GM19324 (cell line): ENCODE data around the gene SPSB2.
"Not testable (repeated sequence)": the region's sequence is repeated elsewhere in the genome, so short reads cannot be mapped to it uniquely, and the experiment has no call there.

Experiments used
- ATAC-seq: cut with Tn5 transposase; IDR thresholded peaks from one replicate; pipeline ENCODE4 v1.9.1; 2021; ENCODE audit warnings: mild to moderate bottlenecking, moderate library complexity; ENCODE audit not compliant: unreplicated experiment, low FRiP score

Gene SPSB2

DNA sequence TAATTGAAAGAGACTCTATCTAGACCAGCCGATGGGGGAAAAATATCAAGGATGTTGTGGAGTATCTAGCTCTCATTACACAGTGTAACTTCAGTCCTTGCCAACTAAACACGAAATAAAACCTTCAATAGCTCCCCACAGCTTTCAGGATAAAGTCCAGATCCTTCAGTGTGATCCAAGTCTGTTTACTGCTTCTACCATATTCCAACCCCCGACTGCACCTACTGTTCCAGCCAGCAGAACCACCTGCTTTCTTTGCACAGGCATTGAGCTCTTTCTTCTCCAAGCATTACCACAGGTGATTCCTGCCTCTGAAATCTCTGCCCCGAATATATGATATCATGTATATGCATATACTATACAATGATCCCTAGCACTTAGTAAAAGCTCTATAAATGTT is 29.3 kb upstream of the SPSB2 start:
- no peak for ATAC-seq

DNA sequence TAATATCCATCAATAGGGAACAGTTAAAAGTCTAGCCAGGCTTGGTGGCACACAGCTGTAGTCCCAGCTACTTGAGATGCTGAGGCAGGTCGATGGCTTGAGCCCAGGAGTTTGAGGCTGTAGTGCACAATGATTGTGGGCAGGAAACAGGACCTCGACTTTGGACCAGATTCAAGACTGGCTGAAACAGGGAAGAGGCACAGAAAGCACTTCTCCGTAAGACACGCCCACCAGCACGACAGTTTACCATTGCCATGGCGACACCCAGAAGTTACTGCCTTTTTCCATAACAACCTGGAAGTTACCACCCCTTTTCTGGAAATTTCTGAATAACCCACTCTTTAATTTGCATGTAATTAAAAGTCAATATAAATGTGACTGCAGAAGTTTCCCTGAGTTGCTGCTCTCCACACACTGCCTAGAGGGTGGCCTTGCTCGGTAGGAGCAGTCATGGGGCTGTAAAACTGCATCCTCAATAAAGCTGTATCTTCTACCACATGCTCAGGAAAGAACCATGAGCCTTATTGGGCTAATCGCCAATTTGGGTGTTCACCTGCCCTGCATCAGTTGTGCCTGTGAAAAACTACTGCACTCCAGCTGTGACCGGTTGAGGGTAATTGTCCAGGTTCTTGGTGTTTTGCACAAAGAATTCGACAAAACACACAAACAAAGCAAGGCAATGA is 26.9 kb upstream of the SPSB2 start:
- no peak for ATAC-seq

DNA sequence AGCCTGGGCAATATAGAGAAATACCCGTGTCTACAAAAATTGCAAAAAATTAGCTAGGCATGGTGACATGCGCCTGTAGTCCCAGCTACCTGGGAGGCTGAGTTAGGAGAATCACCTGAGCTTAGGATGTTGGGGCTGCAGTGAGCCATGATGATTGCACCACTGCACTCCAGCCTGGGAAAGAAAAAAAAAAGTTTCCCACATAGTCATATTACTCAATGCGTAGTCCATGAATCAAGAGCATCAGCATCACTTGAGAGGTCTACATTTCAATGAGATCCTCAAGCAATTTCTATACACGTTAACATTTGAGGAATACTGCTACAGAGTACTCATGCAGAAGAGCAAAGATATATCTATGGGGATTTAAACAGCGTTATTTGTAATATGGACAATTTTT is 26.3 kb upstream of the SPSB2 start:
- ATAC-seq = no peak

DNA sequence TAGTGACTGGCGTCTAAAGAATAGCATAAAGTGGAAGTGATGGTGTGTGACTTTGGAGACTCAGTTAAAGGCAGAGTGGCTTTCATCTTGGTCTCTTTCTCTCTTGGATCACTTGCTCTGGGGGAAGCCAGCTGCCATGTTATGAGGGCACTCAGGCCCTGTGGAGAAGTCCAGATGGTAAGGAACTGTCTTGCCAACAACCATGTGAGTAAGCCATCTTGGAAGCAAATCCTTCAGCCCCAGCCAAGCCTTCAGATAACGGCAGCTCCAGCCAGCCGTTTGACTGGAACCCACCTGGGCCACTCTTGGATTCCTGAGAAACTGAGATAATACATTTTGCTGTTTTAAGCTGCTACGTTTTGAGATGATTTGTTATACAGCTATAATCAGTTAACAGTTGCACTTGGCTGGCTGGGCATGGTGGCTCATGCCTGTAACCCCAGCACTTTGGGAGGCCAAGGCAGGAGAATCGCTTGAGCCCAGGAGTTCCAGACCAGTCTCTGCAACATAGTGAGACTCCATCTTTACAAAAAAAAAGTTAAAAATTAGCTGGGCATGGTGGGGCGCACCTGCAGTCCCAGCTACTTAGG is 23.8 kb upstream of the SPSB2 start:
- no peak for ATAC-seq

DNA sequence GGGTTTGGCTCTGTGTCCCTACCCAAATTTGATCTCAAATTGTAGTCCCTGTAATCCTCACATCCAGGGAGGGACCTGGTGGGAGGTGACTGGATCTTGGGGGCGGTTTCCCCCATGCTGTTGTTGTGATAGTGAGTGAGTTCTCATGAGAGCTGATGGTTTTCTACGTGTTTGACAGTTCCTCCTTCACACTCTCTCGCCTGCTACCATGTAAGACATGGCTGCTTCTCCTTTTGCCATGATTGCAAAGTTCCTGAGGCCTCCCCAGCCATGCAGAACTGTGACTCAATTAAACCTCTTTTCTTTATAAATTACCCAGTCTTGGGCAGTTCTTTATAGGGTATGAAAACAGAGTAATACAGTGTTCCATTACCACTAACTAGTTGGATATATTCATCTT is 21.2 kb upstream of the SPSB2 start:
- no peak for ATAC-seq

DNA sequence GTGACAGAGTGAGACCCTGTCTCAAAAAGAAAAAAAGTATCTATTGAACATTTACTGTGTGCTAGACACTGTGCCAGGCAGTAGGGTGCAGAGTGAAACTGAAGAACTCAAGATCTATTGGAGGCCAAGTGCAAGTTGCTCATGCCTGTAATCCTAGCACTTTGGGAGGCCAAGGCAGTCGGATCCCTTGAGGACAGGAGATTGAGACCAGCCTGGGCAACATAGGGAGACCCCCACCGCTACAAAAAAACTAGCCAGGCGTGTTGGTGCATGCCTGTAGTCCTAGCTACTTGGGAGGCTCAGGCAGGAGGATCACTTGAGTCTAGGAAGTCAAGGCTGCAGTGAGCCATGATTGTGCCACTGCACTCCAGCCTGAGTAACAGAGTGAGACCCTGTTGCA is 19.6 kb upstream of the SPSB2 start:
- not testable (repeated sequence) for ATAC-seq

DNA sequence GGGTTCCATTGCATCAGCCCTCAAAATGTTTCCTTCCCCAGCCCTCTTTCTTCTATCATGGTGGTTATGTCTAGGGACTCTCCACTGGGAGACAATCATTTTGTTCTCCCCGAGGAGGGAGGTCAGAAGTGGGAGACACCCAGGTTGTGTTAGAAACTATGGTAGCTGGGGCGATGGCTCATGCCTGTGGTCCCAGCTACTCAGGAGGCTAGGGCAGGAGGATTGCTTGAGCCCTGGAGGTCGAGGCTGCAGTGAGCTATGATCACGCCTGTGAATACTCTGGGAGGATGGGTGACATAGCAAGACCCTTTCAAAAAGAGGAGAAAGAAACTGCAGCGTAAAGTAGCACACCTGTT is 18.5 kb upstream of the SPSB2 start:
- ATAC-seq = peak; percentile 7

DNA sequence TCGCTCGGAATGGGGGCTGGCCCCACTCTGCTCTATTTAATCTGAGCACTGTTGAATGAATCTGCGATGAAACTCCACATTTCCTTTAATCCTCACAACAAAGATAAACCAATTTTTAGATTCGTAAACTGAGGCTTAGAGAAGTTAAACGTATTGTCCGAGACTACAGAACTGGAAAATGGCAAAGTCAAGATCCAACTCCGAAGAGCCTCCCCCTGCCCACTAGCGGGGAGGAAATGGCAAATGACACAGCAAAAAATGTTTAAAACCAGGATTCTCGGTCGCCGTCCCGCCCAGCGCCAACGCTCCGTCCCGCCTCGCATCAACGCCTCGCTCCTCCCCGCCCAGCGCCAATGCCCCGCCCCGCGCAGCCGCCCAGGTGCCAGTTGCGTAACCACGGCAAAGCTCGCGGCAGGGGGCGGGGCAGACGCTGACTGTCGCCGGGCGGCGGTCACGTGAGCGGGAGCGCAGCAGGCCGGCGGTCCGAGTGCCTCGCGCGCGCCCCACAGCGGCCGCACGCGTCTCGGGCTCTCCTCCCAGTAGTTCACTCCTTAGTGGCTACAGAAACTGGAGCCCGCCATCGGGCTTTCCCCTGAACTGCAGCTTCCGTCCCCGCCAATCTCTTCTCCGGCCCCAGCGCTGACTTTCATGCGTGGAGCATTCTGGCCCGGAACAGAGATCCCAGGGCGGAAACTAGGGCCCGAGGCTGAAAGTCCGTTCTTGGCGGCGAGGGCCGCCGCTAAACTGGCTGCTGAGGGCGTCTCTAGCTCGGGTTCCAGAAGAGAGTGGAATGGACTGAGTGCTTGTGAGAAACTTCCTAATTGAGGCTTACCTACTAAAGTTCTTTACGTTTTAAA is 17.9 kb upstream of the SPSB2 start:
- peak; percentile 92 for ATAC-seq

DNA sequence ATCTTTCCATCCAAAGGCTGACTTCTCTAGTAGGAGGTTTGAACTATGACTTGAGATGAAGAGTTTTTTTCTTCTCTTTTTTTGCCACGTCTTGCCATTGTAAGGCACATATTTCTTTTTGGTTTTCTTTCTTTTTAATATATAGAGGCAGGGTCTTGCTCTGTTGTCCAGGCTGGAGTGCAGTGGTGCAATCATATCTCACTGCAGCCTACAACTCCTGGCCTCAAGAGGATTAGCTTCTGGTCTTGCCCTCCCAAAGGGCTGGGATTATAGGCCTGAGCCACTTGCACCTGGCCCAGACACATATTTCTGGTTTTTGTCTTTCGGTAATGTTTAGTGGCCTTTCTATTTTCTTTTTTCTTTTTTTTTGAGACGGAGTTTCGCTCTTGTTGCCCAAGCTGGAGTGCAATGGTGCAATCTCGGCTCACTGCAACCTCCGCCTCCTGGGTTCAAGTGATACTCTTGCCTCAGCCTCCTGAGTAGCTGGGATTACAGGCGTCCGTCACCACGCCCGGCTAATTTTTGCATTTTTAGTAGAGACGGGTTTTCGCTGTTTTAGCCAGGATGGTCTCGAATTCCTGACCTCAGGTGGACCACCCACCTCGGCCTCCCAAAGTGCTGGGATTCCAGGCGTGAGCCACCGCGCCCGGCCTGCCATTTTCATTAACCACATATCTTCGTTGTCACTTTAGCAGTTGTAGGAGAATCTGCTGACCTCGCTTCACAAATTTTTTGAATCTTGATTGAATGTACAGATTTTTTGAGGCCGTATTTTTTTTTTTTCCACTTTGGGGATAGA is 16.9 kb upstream of the SPSB2 start:
- ATAC-seq = not testable (repeated sequence)

DNA sequence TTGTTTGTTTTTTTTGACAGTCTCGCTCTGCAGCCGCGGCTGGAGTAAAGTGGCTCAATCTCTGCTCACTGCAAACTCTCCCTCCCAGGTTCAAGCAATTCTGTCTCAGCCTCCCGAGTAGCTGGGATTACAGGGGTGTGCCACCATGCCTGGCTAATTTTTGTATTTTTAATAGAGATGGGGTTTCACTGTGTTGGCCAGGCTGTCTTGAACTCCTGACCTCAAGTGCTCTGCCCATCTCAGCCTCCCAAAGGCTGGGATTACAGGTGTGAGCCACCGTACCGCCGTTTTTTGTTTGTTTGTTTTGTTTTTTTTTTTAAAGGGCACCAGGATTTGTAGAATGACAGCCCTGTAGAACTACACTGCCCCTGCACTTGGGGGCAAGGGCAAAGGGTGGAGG is 15.7 kb upstream of the SPSB2 start:
- ATAC-seq = not testable (repeated sequence)

DNA sequence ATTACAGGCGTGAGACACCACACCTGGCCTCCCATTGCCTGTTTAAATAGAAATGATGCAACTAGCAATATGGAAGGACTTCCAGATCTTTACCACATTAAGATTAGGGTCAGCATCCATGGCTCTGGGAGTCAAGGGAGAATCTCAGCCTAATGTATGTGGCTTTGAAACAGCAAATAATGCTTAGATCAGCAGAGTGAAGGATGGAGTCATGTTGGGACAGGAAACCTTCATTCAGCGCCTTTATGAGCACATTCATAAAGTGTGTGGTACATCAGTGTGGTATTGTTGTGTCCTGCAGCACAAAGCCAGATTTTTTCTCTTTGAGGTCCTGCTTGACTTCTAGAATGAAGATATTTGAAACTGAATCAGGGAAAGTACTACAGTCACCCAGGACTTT is 15.3 kb upstream of the SPSB2 start:
- no peak for ATAC-seq

DNA sequence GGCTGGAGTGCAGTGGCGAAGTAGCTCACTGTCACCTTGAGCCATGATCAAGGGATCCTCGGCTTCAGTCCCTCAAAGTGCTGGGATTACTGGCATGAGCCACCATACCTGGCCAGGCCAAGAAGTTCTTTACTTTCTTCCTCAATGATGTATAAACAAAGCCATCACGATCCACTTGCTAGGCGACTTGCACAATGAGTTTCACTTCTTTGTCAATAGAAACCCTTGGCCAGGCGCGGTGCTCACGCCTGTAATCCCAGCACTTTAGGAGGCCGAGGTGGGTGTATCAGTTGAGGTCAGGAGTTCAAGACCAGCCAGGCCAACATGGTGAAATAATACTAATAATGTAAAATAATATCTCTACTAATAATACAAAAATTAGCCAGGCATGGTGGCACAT is 14.4 kb upstream of the SPSB2 start:
- ATAC-seq = no peak

DNA sequence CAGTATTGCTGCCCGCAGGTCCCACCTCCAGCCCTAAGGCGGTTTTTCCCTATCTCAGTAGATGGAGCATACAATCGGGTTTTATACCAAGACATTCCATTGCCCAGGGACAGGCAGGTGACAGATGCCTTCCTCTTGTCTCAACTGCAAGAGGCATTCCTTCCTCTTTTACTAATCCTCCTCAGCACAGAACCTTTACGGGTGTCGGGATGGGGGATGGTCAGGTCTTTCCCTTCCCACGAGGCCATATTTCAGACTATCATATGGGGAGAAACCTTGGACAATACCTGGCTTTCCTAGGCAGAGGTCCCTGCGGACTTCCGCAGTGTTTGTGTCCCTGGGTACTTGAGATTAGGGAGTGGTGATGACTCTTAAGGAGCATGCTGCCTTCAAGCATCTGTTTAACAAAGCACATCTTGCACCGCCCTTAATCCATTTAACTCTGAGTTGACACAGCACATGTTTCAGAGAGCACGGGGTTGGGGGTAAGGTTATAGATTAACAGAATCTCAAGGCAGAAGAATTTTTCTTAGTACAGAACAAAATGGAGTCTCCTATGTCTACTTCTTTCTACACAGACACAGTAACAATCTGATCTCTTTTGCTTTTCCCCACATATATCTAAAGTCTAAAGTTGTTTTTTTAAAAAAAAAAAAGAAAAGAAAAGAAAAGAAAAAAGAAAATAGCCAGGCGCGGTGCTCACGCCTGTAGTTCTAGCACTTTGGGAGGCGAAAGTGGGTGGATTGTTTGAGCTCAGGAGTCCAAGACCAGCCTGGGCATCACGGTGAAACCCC is 13.3 kb upstream of the SPSB2 start:
- ATAC-seq = not testable (repeated sequence)

DNA sequence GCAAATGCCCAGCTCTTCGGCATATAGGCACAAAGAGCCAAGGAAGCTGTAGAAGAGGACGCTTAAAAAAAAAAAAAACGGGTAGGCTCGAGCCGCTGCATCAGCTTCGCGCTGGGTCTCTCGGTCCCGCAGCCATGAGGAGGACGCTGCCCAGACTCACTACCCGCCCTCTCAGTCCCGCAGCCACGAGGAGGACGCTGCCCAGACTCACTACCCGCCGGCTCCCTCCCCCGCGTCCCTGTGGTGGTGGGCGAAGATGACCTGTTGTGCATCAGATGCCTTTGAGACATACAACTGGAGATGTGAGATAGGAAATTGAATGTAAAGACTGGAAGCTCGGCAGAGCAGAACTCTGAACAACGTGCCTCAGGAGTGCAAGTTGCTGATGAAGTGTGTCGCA is 11.4 kb upstream of the SPSB2 start:
- no peak for ATAC-seq

DNA sequence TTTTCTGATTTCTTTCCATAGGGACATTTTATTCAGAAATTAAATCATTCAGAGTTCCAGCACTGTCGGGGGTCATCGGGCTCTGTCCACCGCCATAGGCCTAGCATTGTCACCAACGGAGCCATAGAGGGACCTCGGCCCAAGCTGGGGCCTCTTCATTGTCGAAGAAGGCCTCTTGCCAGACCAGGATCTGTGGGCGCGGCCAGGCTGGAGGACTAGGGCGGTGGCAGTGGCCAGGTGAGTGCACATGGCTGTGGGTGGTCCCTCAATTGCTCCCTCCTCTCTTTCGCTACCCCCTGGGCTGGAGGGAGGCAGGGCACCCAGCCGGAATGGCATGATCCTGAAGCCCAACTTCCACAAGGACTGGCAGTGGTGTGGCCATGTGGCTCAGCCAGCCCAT is 10.6 kb upstream of the SPSB2 start:
- no peak for ATAC-seq

DNA sequence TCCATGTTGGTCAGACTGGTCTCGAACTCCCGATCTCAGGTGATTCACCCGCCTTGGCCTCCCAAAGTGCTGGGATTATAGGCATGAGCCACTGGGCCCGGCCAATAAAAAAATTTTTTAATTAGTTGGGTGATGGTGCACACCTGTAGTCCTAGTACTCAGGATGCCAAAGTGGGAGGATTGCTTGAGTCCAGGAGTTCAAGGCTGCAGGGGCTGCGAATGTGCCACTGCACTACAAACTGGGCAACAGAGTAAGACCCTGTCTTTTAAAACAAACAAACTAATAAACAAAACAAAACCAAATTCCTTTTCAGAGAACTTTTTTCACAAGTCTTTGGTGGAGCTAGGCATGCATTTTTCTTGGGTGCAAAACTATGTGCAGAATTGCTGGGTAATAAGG is 10.1 kb upstream of the SPSB2 start:
- no peak for ATAC-seq

DNA sequence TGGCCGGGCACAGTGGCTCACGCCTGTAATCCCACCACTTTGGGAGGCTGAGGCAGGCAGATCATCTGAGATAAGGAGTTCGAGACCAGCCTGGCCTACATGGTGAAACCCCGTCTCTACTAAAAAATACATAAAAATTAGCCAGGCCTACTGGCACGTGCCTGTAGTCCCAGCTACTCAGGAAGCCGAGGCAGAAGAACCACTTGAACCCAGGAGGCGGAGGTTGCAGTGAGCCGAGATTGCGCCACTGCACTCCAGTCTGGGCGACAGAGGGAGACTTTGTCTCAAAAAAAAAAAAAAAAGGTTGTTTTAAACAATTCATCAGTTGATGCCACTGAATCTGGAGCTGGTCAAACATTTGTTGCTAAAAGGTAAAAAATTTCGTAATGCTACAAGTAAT is 6.7 kb upstream of the SPSB2 start:
- not testable (repeated sequence) for ATAC-seq

DNA sequence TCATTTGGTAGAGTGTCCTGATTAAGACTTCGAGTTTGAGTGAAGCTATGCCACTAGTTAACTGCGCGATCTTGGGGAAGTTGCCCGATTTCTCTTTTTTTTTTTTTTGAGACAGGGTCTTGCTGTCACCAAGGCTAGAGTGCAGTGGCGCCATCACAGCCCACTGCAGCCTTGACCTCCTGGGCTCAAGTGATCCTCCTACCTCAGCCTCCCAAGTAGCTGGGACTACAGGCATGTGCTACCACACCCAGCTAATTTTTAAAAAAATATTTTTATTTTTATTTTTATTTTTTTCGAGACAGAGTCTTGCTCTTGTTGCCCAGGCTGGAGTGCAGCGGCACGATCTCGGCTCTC is 889 bp upstream of the SPSB2 start:
- not testable (repeated sequence) for ATAC-seq

DNA sequence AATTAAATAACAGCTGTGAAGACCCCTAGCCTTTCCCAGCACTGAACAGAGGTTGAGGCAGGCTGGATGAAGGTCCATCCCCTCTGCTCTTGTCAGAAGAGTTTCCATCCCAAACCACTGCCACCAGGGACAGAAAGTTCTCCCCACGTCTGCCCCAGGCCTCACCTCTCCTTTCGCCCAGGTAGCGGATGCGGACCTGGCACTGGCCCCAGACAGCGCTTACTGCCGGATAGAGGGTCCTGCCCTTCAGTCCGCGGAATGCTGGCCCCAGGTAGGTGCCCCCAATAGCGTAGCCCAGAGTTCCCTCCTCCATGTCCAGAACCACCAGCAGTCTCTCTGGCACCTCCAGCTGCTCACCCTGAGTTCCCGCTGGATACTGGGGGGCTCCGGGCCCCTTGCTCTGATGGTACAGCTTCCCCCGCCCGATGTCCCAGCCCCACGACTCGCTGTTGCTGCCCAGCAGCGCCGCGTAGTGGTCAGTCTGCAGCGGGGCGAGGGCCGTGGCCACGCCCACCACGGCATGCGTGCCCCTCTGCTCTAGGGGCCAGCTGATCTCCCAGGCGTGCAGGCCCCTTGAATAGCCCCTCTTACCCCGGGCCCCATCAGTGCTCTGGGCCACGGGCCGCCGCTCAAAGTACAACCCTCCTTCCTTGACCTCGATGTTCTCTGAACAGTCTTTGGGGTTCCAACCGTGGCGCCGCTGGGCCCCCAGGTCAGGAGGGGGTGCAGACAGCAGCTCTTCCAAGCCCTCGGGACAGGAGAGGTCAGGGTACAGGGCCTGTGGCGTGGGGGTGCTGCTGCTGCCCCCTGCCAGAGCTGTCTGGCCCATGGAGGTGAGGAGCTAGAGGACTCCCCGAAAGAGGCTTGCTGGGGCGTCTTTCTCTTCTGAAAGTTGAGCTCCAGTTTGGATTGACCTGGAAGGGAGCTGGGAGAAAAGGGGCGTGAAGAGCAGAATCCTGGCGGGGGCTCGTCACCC is 742 bp downstream of the SPSB2 start:
- ATAC-seq = no peak
